ENCODE results near the gene MED27.

Gene MED27

GRCh38 chr9:131997076-131997475, 82.6 kb downstream of the MED27 start:
- no peaks in the 10 kb centered on the region for H3K4me1 ChIP-seq (ENCODE audit: insufficient read depth, low read length)
- H3K36me3 ChIP-seq (ENCODE audit: insufficient read depth, low read length): no peaks in the 10 kb centered on the region
- no peak overlapping the region for H3K9ac ChIP-seq (ENCODE audit: low read depth, low read length)
- H3K9me3 ChIP-seq (ENCODE audit: control insufficient read depth, insufficient read depth, low read length): peaks cover 2% of the 10 kb centered on the region; the same call in 1 of the 2 replicates

GRCh38 chr9:131995382-131995781, 84.3 kb downstream of the MED27 start:
- Histone ChIP-seq H3K4me1 (ENCODE audit: insufficient read depth, low read length) (no peaks in the 10 kb centered on the region), H3K9ac (ENCODE audit: low read depth, low read length) (no peak overlapping the region), H3K9me3 (ENCODE audit: control insufficient read depth, insufficient read depth, low read length) (no peaks in the 10 kb centered on the region; the same call in 1 of the 2 replicates), H3K36me3 (ENCODE audit: insufficient read depth, low read length) (no peaks in the 10 kb centered on the region)

- Histone ChIP-seq H3K36me3 (ENCODE audit: insufficient read depth, low read length) (no peaks in the 10 kb centered on the region), H3K4me1 (ENCODE audit: insufficient read depth, low read length) (no peaks in the 10 kb centered on the region), H3K9ac (ENCODE audit: low read depth, low read length) (no peak overlapping the region), H3K9me3 (ENCODE audit: control insufficient read depth, insufficient read depth, low read length) (no peaks in the 10 kb centered on the region)
These were observed 85.1 kb downstream of the MED27 start for GRCh38 chr9:131994364-131995125.

DNA sequence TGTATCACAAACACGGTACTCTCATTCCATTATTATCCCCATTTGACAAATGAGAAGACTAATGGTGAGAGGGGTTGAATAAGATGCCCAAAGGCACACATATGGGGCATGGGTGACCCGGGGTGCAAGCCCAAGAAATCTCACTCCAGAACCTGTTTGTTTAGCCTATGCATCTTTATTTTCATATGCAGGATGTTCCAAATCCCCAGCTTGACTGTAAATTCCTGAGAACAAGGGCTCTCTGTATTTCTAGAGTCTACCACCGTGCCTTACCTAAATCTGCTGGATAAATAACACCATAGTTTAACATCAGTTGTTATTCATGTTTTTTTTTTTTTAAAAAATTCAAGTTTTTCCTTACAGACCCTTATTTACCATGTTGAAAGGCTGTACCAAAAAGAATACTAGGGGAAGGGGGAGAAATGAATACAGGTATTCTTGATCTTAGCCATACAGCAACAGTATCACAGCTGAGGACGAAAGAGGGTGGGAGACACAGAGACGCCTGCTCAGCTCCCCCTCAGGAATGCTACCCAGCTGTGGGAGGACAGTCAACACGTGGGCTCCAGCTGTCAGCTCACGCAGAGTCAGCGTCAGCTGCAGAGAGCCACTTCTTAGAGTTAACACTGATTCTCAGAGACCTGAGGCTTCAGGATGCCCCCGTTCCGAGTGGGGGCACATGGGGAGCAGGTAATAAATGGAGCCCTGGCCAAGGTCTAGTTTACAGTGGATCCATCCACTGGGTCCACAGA, 86.6 kb downstream of the MED27 start:
- no peaks in the 10 kb centered on the region for H3K9me3 ChIP-seq (ENCODE audit: control insufficient read depth, insufficient read depth, low read length)
- H3K9ac ChIP-seq (ENCODE audit: low read depth, low read length): no peak overlapping the region
- H3K4me1 ChIP-seq (ENCODE audit: insufficient read depth, low read length): no peaks in the 10 kb centered on the region
- H3K36me3 ChIP-seq (ENCODE audit: insufficient read depth, low read length): no peaks in the 10 kb centered on the region

- H3K9ac ChIP-seq (ENCODE audit: low read depth, low read length): no peak overlapping the region
- H3K36me3 ChIP-seq (ENCODE audit: insufficient read depth, low read length): no peaks in the 10 kb centered on the region
- H3K4me1 ChIP-seq (ENCODE audit: insufficient read depth, low read length): no peaks in the 10 kb centered on the region
These were observed 92.4 kb downstream of the MED27 start for GRCh38 chr9:131987232-131987631.

GRCh38 chr9:131986576-131986975, 93.1 kb downstream of the MED27 start:
- no peak overlapping the region for H3K9ac ChIP-seq (ENCODE audit: low read depth, low read length)
- no peaks in the 10 kb centered on the region for H3K9me3 ChIP-seq (ENCODE audit: control insufficient read depth, insufficient read depth, low read length)
- H3K4me1 ChIP-seq (ENCODE audit: insufficient read depth, low read length): no peaks in the 10 kb centered on the region
- no peaks in the 10 kb centered on the region for H3K36me3 ChIP-seq (ENCODE audit: insufficient read depth, low read length)

More at GRCh38 chr9:131987232-131987631, 92.4 kb downstream of the MED27 start:
- no peaks in the 10 kb centered on the region for H3K9me3 ChIP-seq (ENCODE audit: control insufficient read depth, insufficient read depth, low read length)

DNA sequence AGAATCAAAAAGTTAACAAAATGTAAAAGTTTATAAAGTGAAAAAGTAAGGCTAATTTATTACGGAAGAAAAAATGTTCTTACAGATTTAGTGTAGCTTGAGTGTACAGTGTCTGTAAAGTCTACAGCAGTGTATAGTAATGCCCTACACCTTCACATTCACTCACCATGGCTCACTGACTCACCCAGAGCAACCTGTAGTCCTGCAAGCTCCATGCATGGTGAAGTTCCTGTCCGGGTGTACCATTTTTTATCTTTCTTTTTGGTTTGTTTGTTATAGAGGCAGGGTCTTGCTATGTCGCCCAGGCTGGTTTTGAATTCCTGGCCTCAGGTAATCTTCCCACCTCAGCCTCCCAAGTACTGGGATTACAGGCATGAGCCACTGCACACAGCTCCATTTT, 93.6 kb downstream of the MED27 start:
- H3K9ac ChIP-seq (ENCODE audit: low read depth, low read length): no peak overlapping the region
- H3K36me3 ChIP-seq (ENCODE audit: insufficient read depth, low read length): no peaks in the 10 kb centered on the region

GRCh38 chr9:131984564-131984963, 95.1 kb downstream of the MED27 start:
- H3K9ac ChIP-seq (ENCODE audit: low read depth, low read length): no peak overlapping the region
- H3K9me3 ChIP-seq (ENCODE audit: control insufficient read depth, insufficient read depth, low read length): no peaks in the 10 kb centered on the region
- H3K36me3 ChIP-seq (ENCODE audit: insufficient read depth, low read length): no peaks in the 10 kb centered on the region
- no peaks in the 10 kb centered on the region for H3K4me1 ChIP-seq (ENCODE audit: insufficient read depth, low read length)

More for the DNA sequence above, 93.6 kb downstream of the MED27 start:
- Histone ChIP-seq H3K4me1 (ENCODE audit: insufficient read depth, low read length) (no peaks in the 10 kb centered on the region), H3K9me3 (ENCODE audit: control insufficient read depth, insufficient read depth, low read length) (no peaks in the 10 kb centered on the region)

GRCh38 chr9:131982671-131983239, 96.9 kb downstream of the MED27 start:
- Histone ChIP-seq H3K9me3 (ENCODE audit: control insufficient read depth, insufficient read depth, low read length) (no peaks in the 10 kb centered on the region), H3K36me3 (ENCODE audit: insufficient read depth, low read length) (no peaks in the 10 kb centered on the region), H3K4me1 (ENCODE audit: insufficient read depth, low read length) (no peaks in the 10 kb centered on the region), H3K9ac (ENCODE audit: low read depth, low read length) (no peak overlapping the region)

DNA sequence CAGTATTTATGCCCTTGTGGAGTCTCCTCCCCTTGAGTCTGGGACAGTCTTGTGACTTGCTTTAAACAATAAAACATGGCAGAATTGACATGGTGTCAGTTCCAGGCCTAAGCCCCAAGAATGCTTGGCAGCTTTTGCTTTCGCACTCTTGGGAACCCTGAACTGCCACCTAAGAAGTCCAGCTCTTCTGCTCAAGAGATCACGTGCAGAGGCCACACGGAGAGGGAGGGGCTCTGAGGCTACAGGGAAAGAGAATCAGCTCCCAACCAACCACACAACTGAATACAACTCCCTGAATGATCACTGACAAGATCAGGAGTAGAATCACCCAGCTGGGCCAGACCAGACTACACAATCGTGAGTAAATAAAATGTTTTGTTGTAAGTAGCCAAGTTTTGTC, 97.6 kb downstream of the MED27 start:
- no peaks in the 10 kb centered on the region for H3K4me1 ChIP-seq (ENCODE audit: insufficient read depth, low read length)
- no peak overlapping the region for H3K9ac ChIP-seq (ENCODE audit: low read depth, low read length)
- H3K9me3 ChIP-seq (ENCODE audit: control insufficient read depth, insufficient read depth, low read length): no peaks in the 10 kb centered on the region
- no peaks in the 10 kb centered on the region for H3K36me3 ChIP-seq (ENCODE audit: insufficient read depth, low read length)

GRCh38 chr9:131981116-131981776, 98.4 kb downstream of the MED27 start:
- Histone ChIP-seq H3K36me3 (ENCODE audit: insufficient read depth, low read length) (no peaks in the 10 kb centered on the region), H3K9me3 (ENCODE audit: control insufficient read depth, insufficient read depth, low read length) (no peaks in the 10 kb centered on the region), H3K4me1 (ENCODE audit: insufficient read depth, low read length) (no peaks in the 10 kb centered on the region), H3K9ac (ENCODE audit: low read depth, low read length) (no peak overlapping the region)

GRCh38 chr9:131980267-131981016, 99.2 kb downstream of the MED27 start:
- Histone ChIP-seq H3K9ac (ENCODE audit: low read depth, low read length) (no peak overlapping the region), H3K4me1 (ENCODE audit: insufficient read depth, low read length) (no peaks in the 10 kb centered on the region), H3K9me3 (ENCODE audit: control insufficient read depth, insufficient read depth, low read length) (no peaks in the 10 kb centered on the region), H3K36me3 (ENCODE audit: insufficient read depth, low read length) (no peaks in the 10 kb centered on the region)

DNA sequence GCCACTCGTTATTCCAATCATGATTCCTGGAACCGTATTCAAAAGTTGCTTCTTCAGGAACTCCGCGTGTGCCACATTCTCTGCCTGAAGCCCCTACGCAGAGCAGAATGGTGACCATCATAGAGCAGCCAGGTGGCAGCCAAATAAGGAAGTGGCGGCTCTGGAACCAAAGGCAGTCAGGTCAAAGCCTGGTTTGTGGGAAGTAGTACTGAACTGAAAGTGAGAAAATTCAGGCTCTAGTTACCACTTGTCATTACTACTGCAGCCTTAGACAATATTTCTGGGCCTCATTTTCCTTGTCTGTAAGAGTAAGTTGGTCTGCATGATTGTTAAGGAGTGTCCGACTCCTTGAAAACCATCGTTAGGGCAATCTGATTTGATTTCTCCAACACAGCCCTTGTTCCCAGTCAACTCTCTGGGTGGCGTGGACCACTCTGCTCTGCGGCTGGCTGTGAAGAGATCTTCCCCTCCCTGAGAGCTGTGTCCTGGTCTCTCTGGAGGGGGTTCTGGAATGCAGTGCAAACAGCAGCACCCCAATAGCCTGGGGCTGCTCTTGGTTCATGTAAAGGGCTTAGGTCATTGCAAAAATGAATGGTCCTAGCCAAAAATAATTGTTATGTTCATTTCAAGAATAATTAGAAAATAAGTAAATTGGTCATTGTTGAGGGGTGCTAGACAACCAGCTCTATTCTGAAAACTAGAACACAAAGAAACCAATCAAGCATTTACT, 102.4 kb downstream of the MED27 start:
- H3K36me3 ChIP-seq (ENCODE audit: insufficient read depth, low read length): no peaks in the 10 kb centered on the region
- no peak overlapping the region for H3K9ac ChIP-seq (ENCODE audit: low read depth, low read length)
- H3K9me3 ChIP-seq (ENCODE audit: control insufficient read depth, insufficient read depth, low read length): no peaks in the 10 kb centered on the region
- H3K4me1 ChIP-seq (ENCODE audit: insufficient read depth, low read length): no peaks in the 10 kb centered on the region

Data from ES-I3 (cell line).